ENCODE results near the gene LCE1E. TPM values are rescaled to one million over a fixed set of nuclear protein-coding genes. Genes with fewer than 3 reads are reported as not detected.

The LCE1E gene
- total and polyA plus RNA-seq, 2 donors from 2014 or later = not detected

GRCh38 chr1:152741656-152742055 lies 44.4 kb upstream of the LCE1E start:
- no peak for FAIRE-seq
- no peak for DNase-seq
- intact Hi-C loops (cut with DNase I) = no loop called here

DNA sequence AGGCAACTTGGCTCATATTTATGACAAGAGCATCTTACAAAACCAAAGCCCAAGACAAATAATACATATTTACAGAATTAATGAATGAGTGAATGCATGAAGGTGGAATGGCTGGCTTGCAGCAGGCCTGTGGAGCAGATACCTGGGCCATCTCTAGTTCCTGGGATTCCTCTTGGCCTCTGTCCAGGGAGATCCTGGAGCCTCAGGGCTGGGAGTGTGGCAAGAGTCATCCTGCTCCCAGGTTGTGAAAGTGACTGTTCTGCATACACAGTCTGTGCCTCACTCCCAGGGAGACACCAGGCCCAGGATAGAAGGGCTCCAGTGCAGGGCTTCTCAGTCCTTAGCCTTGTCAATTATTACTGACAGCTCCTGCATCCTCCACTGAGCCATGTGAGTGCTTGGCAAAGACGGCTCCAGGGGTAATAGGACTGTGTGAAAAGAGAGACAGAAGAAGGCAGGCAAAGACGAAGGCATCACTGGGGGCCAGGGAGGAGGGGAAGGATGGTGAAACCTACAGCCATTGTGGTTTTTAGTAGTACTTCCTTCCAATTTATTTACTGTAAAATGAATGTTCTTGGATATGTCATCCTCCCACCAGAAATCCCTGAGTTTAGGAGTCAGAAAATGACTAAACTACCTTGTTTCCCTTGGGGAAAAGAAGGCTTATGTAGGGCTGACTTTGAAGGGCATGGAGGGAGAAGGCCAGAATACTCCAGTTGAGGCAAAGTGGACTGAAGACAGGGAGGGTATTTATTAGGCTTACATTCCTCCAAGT lies 42.5 kb upstream of the LCE1E start:
- no peaks in the 10 kb centered on the region for H3K27me3 ChIP-seq (ENCODE audit: control insufficient read depth, insufficient read depth, low read length)
- no peaks in the 10 kb centered on the region for H3K4me1 ChIP-seq (ENCODE audit: control insufficient read depth in 2 of 3, insufficient read depth in 2 of 3, low read depth in 1 of 3, low read length in 3 of 3)
- no peaks in the 10 kb centered on the region for H3K36me3 ChIP-seq (ENCODE audit: control insufficient read depth in 2 of 3, insufficient read depth in 3 of 3, low read length in 3 of 3)
- TF ChIP-seq, protein P1, sequence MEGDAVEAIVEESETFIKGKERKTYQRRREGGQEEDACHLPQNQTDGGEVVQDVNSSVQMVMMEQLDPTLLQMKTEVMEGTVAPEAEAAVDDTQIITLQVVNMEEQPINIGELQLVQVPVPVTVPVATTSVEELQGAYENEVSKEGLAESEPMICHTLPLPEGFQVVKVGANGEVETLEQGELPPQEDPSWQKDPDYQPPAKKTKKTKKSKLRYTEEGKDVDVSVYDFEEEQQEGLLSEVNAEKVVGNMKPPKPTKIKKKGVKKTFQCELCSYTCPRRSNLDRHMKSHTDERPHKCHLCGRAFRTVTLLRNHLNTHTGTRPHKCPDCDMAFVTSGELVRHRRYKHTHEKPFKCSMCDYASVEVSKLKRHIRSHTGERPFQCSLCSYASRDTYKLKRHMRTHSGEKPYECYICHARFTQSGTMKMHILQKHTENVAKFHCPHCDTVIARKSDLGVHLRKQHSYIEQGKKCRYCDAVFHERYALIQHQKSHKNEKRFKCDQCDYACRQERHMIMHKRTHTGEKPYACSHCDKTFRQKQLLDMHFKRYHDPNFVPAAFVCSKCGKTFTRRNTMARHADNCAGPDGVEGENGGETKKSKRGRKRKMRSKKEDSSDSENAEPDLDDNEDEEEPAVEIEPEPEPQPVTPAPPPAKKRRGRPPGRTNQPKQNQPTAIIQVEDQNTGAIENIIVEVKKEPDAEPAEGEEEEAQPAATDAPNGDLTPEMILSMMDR (IDR thresholded peaks at IDR 0.05; ENCODE audit: borderline replicate concordance, extremely low read depth, insufficient read depth) = no peak
- intact Hi-C loops (cut with DNase I) = no loop called here
- H3K9ac ChIP-seq (ENCODE audit: low read length in 3 of 3) = no peak overlapping the region
- DNase-seq (no peak), FAIRE-seq (no peak)
- no peaks in the 10 kb centered on the region for H3K9me3 ChIP-seq (ENCODE audit: control insufficient read depth in 2 of 3, insufficient read depth in 1 of 3, low read length in 3 of 3)
- H3K27ac ChIP-seq (ENCODE audit: low read depth in 2 of 2, low read length in 2 of 2) = no peak overlapping the region
- H3K4me3 ChIP-seq (ENCODE audit: low read length in 3 of 3) = no peak overlapping the region

More at GRCh38 chr1:152741656-152742055, 44.4 kb upstream of the LCE1E start:
- H3K27me3 ChIP-seq (ENCODE audit: control insufficient read depth, insufficient read depth, low read length) = no peaks in the 10 kb centered on the region
- H3K36me3 ChIP-seq (ENCODE audit: control insufficient read depth in 2 of 3, insufficient read depth in 3 of 3, low read length in 3 of 3) = no peaks in the 10 kb centered on the region
- H3K4me3 ChIP-seq (ENCODE audit: low read length in 3 of 3) = no peak overlapping the region
- no peaks in the 10 kb centered on the region for H3K4me1 ChIP-seq (ENCODE audit: control insufficient read depth in 2 of 3, insufficient read depth in 2 of 3, low read depth in 1 of 3, low read length in 3 of 3)
- no peak overlapping the region for H3K9ac ChIP-seq (ENCODE audit: low read length in 3 of 3)
- no peaks in the 10 kb centered on the region for H3K9me3 ChIP-seq (ENCODE audit: control insufficient read depth in 2 of 3, insufficient read depth in 1 of 3, low read length in 3 of 3)
- H3K27ac ChIP-seq (ENCODE audit: low read depth in 2 of 2, low read length in 2 of 2) = no peak overlapping the region
- TF ChIP-seq, protein P1 (IDR thresholded peaks at IDR 0.05; ENCODE audit: borderline replicate concordance, extremely low read depth, insufficient read depth) = no peak

- intact Hi-C loops (cut with DNase I) = no loop called here
- Histone ChIP-seq H3K9ac (ENCODE audit: low read length in 3 of 3) (no peak overlapping the region), H3K4me1 (ENCODE audit: control insufficient read depth in 2 of 3, insufficient read depth in 2 of 3, low read depth in 1 of 3, low read length in 3 of 3) (no peaks in the 10 kb centered on the region), H3K36me3 (ENCODE audit: control insufficient read depth in 2 of 3, insufficient read depth in 3 of 3, low read length in 3 of 3) (no peaks in the 10 kb centered on the region), H3K27ac (ENCODE audit: low read depth in 2 of 2, low read length in 2 of 2) (no peak overlapping the region), H3K27me3 (ENCODE audit: control insufficient read depth, insufficient read depth, low read length) (no peaks in the 10 kb centered on the region), H3K9me3 (ENCODE audit: control insufficient read depth in 2 of 3, insufficient read depth in 1 of 3, low read length in 3 of 3) (no peaks in the 10 kb centered on the region), H3K4me3 (ENCODE audit: low read length in 3 of 3) (no peak overlapping the region)
- no peak for DNase-seq
- FAIRE-seq = no peak
- TF ChIP-seq, protein P1 (IDR thresholded peaks at IDR 0.05; ENCODE audit: borderline replicate concordance, extremely low read depth, insufficient read depth) = no peak
Observed at GRCh38 chr1:152745289-152745704, 40.8 kb upstream of the LCE1E start.

All from kidney (tissue), 14 donors.